IPS DF 4.7 (cell line): Measurements from ENCODE around the gene THSD4.

Experiments used
- DNase-seq: peaks from one replicate; pipeline ENCODE4 v3.0.0-alpha.2; 2013; ENCODE audit warnings: low spot score; ENCODE audit errors: extremely low read depth

Gene THSD4

GRCh38 chr15:71679793-71680353, 564.6 kb downstream of the THSD4 start:
- DNase-seq: no peak

DNA sequence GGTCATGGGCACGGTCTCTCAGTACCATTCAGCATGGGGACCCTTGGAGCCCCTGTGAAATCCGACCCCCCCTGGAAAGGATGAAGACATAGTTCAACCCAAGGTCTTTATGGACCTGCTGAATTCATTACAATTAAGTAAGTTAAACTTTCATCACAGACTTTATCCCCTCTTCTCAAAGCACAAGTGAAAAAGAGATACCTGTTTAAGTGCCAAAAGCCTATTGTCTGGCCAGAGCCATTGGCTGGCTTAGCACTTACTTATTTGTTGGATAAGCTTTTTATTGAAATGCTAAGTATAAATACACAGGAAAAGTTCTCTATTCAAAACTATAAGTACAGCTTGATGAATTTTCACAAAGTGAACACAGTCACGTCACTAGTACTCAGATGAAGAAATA, 566.7 kb downstream of the THSD4 start:
- DNase-seq: no peak

DNA sequence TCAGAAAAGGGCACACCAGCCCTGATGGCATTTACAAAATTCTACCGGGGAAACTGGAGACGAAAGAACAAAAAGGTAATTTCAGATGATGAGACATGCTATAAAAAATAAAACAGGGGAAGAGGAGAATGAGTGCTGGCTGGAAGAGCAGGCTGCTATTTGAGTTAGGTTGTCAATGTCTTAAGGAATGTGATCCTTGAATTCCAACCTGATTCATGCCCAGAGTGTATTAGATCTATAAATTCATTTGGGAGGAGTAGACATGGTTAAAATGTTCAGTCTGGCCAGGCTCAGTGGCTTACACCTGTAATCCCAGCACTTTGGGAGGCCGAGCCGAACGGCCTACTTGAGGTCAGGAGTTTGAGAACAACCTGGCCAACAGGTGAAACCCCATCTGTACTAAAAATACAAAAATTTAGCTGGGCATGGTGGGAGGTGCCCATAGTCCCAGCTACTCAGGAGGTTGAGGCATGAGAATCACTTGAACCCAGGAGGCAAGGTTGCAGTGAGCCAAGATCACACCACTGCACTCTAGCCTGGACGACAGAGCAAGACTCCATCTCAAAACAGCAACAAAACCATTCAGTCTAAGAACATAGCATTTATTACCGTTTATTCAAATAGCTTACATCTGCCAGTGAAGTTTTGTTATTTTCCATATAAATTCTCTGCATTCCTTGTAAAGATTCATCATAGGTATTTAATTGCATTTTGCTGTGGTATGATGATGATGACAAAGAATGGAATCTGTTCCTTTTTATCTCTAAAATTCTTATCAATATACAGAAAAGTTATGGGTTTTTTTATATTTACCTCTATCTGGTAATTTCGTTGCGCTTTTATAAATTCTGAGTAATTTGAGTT, 568.4 kb downstream of the THSD4 start:
- DNase-seq: no peak

- DNase-seq: no peak
These were observed 570.2 kb downstream of the THSD4 start for GRCh38 chr15:71685420-71685993.

- DNase-seq: no peak
These were observed 571.2 kb downstream of the THSD4 start for GRCh38 chr15:71686221-71687050.

GRCh38 chr15:71687902-71688508, 572.7 kb downstream of the THSD4 start:
- DNase-seq: no peak

GRCh38 chr15:71688509-71689094, 573.3 kb downstream of the THSD4 start:
- no peak for DNase-seq

DNA sequence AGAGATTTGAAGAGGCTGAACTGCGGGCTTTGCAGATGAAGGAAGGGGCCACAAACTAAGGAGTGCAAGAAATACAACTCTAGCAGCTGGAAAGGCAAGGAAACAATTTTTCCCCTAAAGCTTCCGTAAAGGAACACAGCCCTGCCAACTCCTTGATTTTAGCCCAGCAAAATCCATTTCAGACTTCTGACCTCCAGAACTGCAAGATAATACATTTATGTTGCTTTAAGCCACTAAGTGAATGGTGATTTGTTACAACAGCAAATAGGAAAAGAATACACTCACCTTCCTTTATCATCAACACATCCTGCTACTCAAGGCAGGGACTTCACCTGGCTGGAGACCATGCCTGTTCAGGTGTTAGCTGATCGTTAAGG, 575.8 kb downstream of the THSD4 start:
- no peak for DNase-seq

DNA sequence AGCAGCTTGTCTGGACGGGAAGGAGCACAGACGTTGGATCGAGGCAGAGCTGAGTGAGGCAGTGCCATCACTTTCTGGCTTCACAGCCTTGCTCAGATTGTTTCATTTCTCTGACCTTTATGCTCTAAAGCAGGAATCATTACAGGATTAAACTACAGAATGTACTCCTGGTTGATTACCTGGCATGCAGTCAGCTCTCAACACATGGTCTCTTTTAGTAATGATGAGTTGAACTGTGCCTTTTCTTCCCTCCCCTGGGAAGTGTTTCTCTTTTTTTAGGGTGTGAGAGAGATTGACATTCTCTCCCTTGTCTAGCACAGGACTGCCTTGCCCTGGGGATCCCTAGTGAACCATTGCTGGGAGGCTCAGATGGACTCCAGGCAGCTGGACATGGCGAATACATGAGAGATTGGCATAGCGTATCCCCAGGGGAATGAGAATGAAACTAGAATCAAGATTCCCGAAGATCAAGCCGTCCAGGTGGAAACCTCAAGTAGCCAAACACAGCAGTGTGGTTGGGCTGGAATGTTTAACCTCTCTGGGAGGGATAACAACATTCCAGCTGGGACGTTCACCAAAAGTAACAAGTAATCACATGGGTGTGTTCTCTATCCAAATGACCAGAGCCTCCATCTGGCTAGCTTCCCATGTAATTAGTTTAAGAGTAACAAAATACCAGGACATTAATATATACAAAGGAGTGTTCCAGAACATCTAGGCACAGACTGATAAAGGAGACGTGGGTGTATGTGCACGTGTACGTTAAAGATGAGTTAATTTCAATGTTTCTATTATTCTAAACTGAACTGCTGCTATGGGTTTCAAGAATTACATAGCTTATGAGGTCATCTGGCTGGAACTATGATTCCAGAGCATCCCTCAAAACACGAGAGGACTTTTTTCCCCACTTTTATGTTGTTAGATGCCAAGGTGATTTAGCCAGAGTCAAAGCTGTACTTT, 576.5 kb downstream of the THSD4 start:
- no peak for DNase-seq

DNA sequence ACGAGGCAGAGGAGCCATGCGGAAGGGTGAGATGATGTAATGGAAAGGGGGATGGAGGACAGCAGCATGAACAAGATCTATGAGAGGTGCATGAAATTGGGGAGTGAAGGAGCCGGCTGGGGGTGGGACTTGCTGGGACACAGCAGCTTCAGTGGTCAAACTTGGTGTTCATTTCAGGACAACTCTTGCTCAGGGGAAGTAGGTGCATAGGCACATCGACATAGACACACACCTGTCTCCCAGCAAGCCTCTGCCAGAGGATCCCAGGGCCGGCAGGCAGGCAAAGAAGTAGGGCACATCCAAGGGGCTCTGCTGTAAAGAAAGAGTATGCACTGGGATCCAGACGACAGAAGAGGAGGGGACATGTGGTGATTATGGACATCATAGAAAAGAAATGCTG, 582.0 kb downstream of the THSD4 start:
- DNase-seq: no peak

GRCh38 chr15:71698030-71698429, 582.8 kb downstream of the THSD4 start:
- DNase-seq: no peak

GRCh38 chr15:71698742-71699141, 583.5 kb downstream of the THSD4 start:
- DNase-seq: no peak

GRCh38 chr15:71699977-71700376, 584.7 kb downstream of the THSD4 start:
- no peak for DNase-seq

DNA sequence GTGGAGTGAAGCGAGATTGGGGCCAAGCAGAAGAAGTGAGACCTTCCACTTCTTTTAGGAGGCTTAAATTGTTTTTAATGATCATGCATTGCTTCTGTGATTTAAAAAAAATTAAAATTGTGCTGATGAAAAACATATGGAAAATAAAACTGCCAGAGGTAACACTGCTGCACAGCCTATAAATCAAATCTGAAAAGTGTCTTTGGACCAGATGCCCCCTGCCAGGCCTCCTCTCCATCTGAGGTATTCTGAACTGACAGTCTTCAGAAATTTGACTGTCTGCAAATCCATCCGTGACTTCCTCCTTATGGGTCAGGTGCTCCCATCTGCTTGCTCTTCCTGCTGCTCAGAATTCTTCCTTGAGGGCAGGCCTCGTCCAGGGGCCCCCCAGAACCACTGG, 586.5 kb downstream of the THSD4 start:
- DNase-seq: no peak

- no peak for DNase-seq
These were observed 587.2 kb downstream of the THSD4 start for GRCh38 chr15:71702496-71702895.

DNA sequence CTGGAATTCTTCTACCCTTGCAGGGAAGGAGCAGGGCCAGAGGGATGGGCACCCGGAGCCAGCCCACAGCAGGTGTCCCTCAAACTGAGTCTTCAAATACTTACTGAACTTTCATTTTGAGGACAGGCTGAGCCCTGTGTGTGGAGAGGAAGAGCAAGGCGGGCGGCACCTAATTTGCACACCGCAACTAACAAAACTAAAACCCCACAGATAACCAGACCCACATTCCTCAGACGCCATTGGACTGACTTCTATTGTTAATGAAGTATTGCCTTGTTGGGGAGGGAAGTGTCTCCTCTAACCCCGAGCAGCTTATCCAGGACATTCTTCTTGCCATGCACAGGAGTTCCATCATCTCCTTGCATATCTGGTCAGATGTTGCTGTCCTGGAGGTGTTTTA, 589.9 kb downstream of the THSD4 start:
- no peak for DNase-seq

GRCh38 chr15:71706461-71707229, 591.4 kb downstream of the THSD4 start:
- no peak for DNase-seq

DNA sequence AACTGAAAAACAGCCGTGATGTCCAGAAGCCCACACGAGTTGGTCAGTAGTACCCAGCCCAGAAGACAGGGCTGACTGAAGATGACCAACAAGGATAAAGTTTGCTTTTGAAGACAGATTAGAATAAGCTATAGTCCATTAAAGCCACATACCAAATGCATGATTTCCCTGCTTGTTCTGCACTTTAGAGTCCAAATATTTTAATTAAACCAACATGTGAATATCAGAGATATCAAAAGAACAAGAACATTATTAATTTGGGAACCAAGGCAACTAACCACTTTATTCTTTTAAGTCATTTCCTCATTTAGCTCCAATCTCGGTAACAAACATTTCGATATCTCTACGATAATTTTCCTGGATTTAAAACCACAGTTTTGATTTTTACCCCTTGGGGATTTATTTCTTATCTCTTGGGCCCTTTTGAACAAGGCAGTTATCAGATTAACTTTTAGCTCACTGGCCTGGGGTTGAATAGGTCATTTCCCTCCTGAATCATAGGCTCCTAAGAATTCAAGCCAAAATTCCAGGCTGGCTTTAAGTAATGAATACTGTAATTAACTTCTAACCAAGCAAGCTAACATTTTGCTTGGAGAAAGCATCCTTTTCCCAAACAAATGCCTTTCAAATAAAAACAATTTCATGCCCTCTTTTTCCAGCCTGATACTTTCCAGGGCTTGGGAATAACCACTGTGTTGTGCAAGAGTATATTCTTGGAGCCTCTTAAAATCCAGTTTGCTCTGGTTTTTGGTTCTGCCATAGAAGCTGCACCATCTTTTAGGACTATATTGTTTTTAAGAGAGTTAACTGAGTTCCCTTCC, 592.2 kb downstream of the THSD4 start:
- DNase-seq: no peak
